Gastrocnemius medialis (tissue), 4 donors: ENCODE data around the gene C22orf23. TPM values are rescaled to one million over a fixed set of nuclear protein-coding genes. Genes with fewer than 3 reads are reported as not detected.

Experiments used
- ATAC-seq, 2 donors: fragments of 150-250 bp; one replicate each; pipeline ENCODE4 v1.9.1; 2016
- DNase-seq, 2 donors: peaks; one replicate each; pipeline ENCODE4 v3.0.0-alpha.2; 2019
- H3K27ac ChIP-seq, 4 donors: fragments of 200-600 bp; sonication (generic); 1 replicate in 1 of 4; 2 replicates in 3 of 4; pipeline ENCODE4 v1.5.1; 2016 to 2018; ENCODE audit warnings: mild to moderate bottlenecking in 2 of 4, moderate library complexity in 1 of 4
- H3K27me3 ChIP-seq, 3 donors: fragments of 200-600 bp; sonication (generic) in 2 of 3; 1 replicate in 1 of 3; 2 replicates in 2 of 3; pipeline versions ENCODE4 v1.5.1 to v1.6.0; 2016 to 2019; ENCODE audit warnings: mild to moderate bottlenecking in 1 of 3, moderate library complexity in 1 of 3
- H3K36me3 ChIP-seq, 2 donors: fragments of 200-600 bp; sonication (generic) in 1 of 2; one replicate each; pipeline ENCODE4 v1.5.1; 2017 to 2018
- H3K4me1 ChIP-seq, 2 donors: fragments of 200-600 bp; sonication (generic) in 1 of 2; one replicate each; pipeline ENCODE4 v1.5.1; 2016 to 2017; ENCODE audit warnings: mild to moderate bottlenecking in 2 of 2
- H3K4me3 ChIP-seq, 4 donors: fragments of 200-600 bp; sonication (generic) in 3 of 4; 1 replicate in 1 of 4; 2 replicates in 3 of 4; pipeline ENCODE4 v1.5.1; 2016 to 2019; ENCODE audit warnings: mild to moderate bottlenecking in 2 of 4
- H3K9me3 ChIP-seq, 3 donors: fragments of 200-600 bp; sonication (generic) in 2 of 3; 1 replicate in 1 of 3; 2 replicates in 2 of 3; pipeline ENCODE4 v1.5.1; 2016 to 2019
- POLR2A ChIP-seq, 2 donors: fragments of 450-650 bp; IDR thresholded peaks; one replicate each; pipeline ENCODE4 v1.6.1; 2017; ENCODE audit warnings: antibody characterized with exemption in 2 of 2, mild to moderate bottlenecking in 2 of 2, moderate library complexity in 2 of 2
- in situ Hi-C, 4 donors: fragments of 200-750 bp; cut with MboI; loops; one replicate each; pipeline versions ENCODE4 v1.15.0 to v1.8.0; 2017; ENCODE audit warnings: low sequenced_read_pairs in 4 of 4
- intact Hi-C: fragments of 100-400 bp; cut with DNase I; formaldehyde crosslinking; loops from one replicate; pipeline ENCODE4 v1.15.1; 2023; ENCODE audit warnings: low total_unique reads
- total RNA-seq, 4 donors: library from RNA; depleted of rRNA; stranded (reverse); fragments of >200 nt; gene quantifications; one replicate each; pipeline versions ENCODE4 v1.1.0 to v1.2.3, GENCODE V29; 2016
- TF ChIP-seq, protein P1 (sequence below), 5 experiments: fragments of 450-650 bp in 3 of 5; fragments of 200-600 bp in 2 of 5; sonication (generic) in 2 of 5; IDR thresholded peaks in 4 of 5; conservative IDR thresholded peaks in 1 of 5; 1 replicate in 4 of 5; 2 replicates in 1 of 5; pipeline ENCODE4 v1.5.1; 2016 to 2019; ENCODE audit warnings: antibody characterized with exemption in 5 of 5, mild to moderate bottlenecking in 3 of 5, moderate library complexity in 3 of 5

C22orf23 gene
- total RNA-seq, 4 donors from 2014 or later = 0.20 to 1.1 (median 0.35) TPM; not detected in 1

DNA sequence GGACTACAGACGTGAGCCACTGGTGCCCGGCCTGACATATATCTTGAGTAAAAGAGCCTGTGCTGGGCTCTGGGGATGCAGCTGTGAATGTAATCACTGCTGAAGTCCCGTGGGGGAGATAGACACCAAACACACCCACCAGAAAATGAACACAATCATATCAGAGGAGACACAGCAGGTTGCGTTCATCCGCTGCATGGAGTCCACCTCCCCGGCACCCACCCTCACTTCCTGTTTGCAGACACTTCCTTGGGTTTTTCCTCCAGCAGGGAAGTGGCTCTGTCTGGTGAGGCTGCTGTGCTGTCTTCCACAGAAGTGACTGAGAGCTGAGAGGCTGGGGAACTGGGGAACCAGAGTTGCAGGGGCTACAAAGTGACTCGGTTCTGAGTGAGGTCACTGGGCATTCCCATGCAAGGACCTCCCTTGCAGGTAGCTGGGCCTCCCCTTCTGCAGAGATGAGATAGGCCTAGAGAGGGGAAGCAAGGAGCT, 40.1 kb downstream of the C22orf23 start:
- DNase-seq = no peak
- Histone ChIP-seq H3K4me3 (no peak overlapping the region), H3K27ac (peak overlapping the region; percentile 24 to 61 (median 44)), H3K27me3 (no peaks in the 10 kb centered on the region), H3K36me3 (peaks cover 0 to 18% of the 10 kb centered on the region in 2 donors), H3K9me3 (no peaks in the 10 kb centered on the region), H3K4me1 (no peaks in the 10 kb centered on the region)
- intact Hi-C loops (no loop called here), in situ Hi-C loops (no loop called here)
- ATAC-seq = peak; percentile 15 to 66
- no peak for TF ChIP-seq POLR2A (IDR thresholded peaks at IDR 0.05)
- TF ChIP-seq, protein P1, sequence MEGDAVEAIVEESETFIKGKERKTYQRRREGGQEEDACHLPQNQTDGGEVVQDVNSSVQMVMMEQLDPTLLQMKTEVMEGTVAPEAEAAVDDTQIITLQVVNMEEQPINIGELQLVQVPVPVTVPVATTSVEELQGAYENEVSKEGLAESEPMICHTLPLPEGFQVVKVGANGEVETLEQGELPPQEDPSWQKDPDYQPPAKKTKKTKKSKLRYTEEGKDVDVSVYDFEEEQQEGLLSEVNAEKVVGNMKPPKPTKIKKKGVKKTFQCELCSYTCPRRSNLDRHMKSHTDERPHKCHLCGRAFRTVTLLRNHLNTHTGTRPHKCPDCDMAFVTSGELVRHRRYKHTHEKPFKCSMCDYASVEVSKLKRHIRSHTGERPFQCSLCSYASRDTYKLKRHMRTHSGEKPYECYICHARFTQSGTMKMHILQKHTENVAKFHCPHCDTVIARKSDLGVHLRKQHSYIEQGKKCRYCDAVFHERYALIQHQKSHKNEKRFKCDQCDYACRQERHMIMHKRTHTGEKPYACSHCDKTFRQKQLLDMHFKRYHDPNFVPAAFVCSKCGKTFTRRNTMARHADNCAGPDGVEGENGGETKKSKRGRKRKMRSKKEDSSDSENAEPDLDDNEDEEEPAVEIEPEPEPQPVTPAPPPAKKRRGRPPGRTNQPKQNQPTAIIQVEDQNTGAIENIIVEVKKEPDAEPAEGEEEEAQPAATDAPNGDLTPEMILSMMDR (IDR thresholded peaks at IDR 0.05 in 4 of 5, conservative IDR thresholded peaks at IDR 0.05 in 1 of 5) = no peak

DNA sequence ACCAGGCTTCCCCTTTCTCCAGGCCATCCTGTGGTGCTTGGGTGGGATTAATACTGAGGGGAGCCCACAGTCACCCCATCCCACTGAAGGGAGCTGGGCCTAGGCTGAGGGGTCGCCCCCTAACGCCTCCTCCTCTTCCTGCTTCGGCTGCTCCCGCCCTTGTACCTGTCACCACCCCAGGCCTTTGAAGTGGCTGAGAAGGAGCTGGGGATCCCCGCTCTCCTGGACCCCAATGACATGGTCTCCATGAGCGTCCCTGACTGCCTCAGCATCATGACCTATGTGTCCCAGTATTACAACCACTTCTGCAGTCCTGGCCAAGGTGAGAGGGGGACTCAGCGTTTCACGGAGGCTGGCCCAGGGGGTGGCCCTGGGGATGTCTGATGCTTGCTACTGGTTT, 41.2 kb downstream of the C22orf23 start:
- intact Hi-C loops = no loop called here
- peak overlapping the region in 2 of 4 donors; percentile 48 to 61 for H3K27ac ChIP-seq
- in situ Hi-C loops = no loop called here

DNA sequence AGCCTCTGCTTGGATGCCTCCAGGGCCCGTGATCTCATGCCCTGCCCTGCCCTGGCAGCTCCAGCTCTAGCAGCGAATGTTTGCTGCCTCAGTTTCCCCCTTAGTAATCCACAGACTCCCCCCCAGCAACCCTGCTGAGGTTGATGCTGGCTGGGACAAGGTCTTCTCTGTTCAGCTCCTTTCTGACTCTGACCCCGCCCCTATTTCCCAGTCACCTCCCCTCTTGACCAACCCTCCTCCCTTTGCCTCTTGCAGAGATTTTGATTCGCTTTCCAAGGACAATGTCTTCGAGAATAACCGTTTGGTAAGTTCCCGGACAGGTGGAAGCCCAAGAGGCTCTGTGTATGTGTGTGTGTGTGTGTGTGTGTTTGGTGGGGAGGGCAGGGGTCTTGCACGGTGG, 41.7 kb downstream of the C22orf23 start:
- intact Hi-C loops (no loop called here), in situ Hi-C loops (no loop called here)
- no peaks in the 10 kb centered on the region for H3K27me3 ChIP-seq
- DNase-seq (no peak), ATAC-seq (no peak)
- no peaks in the 10 kb centered on the region for H3K9me3 ChIP-seq
- H3K4me1 ChIP-seq = peaks cover 0 to 7% of the 10 kb centered on the region in 2 donors
- H3K27ac ChIP-seq = peak overlapping the region in 1 of 4 donors; percentile 61
- H3K4me3 ChIP-seq = no peak overlapping the region
- H3K36me3 ChIP-seq = peaks cover 0 to 12% of the 10 kb centered on the region in 2 donors
- TF ChIP-seq, protein P1 (IDR thresholded peaks at IDR 0.05 in 4 of 5, conservative IDR thresholded peaks at IDR 0.05 in 1 of 5) = no peak
- TF ChIP-seq POLR2A (IDR thresholded peaks at IDR 0.05) = no peak

More for the DNA sequence above, 41.2 kb downstream of the C22orf23 start:
- Histone ChIP-seq H3K27me3 (no peaks in the 10 kb centered on the region), H3K36me3 (peaks cover 0 to 16% of the 10 kb centered on the region in 2 donors), H3K4me3 (no peak overlapping the region), H3K4me1 (peaks cover 0 to 3% of the 10 kb centered on the region in 2 donors), H3K9me3 (no peaks in the 10 kb centered on the region)
- TF ChIP-seq, protein P1 (IDR thresholded peaks at IDR 0.05 in 4 of 5, conservative IDR thresholded peaks at IDR 0.05 in 1 of 5) = no peak
- no peak for TF ChIP-seq POLR2A (IDR thresholded peaks at IDR 0.05)
- DNase-seq (no peak), ATAC-seq (no peak)

DNA sequence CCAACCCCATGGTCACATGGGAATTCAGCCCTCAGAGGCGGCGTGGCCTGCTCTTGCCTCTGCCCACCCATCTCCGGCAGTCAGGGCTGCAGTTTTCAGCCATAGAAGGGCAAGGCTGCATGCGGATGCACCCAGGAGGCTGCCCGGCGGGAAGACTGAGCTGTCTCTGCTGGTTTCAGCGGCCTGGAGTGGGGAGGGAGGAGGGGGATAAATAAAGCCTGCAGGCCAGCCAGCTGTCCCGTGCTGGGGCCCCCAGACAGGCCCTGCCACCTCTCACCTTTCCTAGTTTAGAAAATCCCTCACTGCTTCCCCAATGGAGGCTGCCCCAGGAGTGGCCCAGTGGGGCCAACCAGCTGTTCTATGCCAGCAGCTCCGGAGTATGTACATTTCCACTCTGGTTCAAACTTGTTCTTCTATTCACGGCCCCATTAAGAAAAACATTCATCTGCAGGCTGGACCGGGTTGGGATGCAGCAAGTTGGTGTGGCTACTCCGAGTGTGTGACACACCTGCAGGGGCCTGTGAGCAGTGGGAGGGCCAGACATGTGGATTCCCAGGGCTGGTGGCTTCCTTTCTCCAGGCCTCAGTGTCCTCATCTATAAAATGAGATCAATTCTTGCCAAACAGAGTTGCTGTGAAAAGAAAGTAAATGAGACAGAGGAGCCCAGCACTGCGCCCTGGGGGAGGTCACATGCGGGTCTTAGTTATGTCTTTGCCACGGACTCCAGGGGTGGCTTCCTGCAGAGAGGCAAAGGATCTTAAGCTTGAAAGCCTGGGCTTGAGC, 42.3 kb downstream of the C22orf23 start:
- H3K4me1 ChIP-seq = peaks cover 0 to 8% of the 10 kb centered on the region in 2 donors
- peak overlapping the region in 2 of 4 donors; percentile 26 to 61 for H3K27ac ChIP-seq
- in situ Hi-C loops (no loop called here), intact Hi-C loops (no loop called here)
- no peak for TF ChIP-seq POLR2A (IDR thresholded peaks at IDR 0.05)
- TF ChIP-seq, protein P1 (IDR thresholded peaks at IDR 0.05 in 4 of 5, conservative IDR thresholded peaks at IDR 0.05 in 1 of 5) = no peak
- H3K4me3 ChIP-seq = no peak overlapping the region
- no peaks in the 10 kb centered on the region for H3K9me3 ChIP-seq
- DNase-seq (no peak), ATAC-seq (no peak)
- H3K27me3 ChIP-seq = no peaks in the 10 kb centered on the region
- peaks cover 0 to 5% of the 10 kb centered on the region in 2 donors for H3K36me3 ChIP-seq
